ENCODE data around the gene RANBP1.

Gene RANBP1

DNA sequence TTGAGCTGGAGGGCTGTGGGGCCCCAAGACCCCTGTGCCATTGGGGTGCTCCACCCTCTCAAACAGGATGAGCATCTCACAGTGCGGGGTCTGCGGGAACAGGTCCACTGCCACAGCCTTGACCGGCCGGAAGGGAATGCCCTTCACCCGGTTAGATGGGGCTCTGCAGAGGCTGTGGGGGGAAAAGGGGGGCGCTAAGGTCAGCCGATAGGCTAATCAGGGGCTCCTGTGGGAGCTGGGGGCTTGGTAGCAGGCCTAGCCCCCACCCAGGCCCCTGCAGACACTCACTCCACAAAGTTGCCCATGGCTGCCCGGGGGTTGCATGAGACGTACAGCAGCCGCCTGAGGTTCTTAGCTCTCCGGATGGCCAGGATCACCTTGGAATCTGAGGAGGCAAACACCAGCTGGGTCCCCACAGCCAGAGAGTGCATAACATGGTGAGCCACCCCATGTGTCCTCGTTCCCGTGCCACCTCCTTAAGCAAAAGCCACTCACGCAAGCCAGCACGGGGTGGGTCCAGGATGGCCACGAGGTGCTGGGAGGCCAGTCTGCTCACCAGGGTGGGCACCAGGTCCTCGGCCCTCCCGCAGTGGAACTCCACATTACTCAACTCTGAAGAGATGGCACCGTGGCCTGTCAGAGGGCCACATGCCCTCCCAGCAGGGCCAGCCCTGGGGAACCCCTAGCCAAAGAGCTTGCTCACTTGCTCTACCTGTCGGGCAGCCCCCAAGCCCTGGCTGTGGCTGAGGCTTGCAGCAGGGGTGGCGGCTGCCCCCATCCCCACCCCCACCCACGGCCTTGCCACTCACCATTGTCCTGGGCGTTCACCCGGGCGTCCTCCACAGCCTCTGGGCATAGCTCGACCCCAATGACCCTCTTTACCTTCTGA lies 3.0 kb upstream of the RANBP1 start:
- TF ChIP-seq, protein P1, sequence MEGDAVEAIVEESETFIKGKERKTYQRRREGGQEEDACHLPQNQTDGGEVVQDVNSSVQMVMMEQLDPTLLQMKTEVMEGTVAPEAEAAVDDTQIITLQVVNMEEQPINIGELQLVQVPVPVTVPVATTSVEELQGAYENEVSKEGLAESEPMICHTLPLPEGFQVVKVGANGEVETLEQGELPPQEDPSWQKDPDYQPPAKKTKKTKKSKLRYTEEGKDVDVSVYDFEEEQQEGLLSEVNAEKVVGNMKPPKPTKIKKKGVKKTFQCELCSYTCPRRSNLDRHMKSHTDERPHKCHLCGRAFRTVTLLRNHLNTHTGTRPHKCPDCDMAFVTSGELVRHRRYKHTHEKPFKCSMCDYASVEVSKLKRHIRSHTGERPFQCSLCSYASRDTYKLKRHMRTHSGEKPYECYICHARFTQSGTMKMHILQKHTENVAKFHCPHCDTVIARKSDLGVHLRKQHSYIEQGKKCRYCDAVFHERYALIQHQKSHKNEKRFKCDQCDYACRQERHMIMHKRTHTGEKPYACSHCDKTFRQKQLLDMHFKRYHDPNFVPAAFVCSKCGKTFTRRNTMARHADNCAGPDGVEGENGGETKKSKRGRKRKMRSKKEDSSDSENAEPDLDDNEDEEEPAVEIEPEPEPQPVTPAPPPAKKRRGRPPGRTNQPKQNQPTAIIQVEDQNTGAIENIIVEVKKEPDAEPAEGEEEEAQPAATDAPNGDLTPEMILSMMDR (conservative IDR thresholded peaks at IDR 0.05; ENCODE audit: low read depth), result no peak
- DNase-seq (ENCODE audit: low spot score), result no peak
- ChIA-PET CTCF (no interaction called here), POLR2A (ENCODE audit: low non-redundant PET) (no interaction called here)
- peak overlapping the region; percentile 87 for H3K27ac ChIP-seq

DNA sequence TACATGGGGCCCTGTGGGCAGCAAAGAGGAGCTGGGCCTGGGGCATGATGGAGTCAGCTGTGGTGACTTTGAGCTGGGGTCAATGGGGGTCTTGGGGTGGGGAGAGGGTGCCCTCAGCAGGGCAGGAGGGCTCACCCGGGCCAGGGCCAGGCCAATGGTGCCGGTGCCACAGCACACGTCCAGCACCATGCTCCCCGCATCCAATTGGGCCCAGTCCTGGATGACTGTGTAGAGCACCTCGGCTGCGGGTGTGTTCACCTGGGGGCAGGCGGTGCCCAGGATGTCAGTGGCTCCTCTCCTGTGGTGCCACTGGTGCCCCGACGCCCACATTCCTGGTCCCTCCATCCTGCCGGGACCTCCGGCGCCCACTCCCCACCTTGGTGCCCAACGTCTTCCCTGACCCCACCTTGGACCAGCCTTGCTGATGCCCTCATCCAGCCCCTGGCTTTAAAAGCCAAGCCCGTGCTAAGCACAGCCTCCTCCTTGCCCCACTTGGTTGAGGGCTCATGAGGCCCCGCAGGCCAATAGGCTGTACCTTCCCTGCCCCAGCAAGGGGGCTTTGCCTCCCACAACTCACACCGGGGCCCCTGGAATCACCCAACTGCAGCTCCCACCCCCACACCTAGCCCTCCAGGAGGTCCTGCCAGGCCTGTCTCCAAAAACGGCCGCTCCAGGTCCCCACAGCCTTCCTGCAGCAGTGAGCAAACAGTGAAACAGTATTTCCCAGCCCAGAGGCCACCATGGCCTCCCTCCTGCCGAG lies 2.2 kb upstream of the RANBP1 start:
- H3K27ac ChIP-seq, result peak overlapping the region; percentile 87
- POLR2A ChIA-PET (ENCODE audit: low non-redundant PET), result no interaction called here
- CTCF ChIA-PET, result no interaction called here
- TF ChIP-seq, protein P1 (conservative IDR thresholded peaks at IDR 0.05; ENCODE audit: low read depth), result no peak
- no peak for DNase-seq (ENCODE audit: low spot score)

DNA sequence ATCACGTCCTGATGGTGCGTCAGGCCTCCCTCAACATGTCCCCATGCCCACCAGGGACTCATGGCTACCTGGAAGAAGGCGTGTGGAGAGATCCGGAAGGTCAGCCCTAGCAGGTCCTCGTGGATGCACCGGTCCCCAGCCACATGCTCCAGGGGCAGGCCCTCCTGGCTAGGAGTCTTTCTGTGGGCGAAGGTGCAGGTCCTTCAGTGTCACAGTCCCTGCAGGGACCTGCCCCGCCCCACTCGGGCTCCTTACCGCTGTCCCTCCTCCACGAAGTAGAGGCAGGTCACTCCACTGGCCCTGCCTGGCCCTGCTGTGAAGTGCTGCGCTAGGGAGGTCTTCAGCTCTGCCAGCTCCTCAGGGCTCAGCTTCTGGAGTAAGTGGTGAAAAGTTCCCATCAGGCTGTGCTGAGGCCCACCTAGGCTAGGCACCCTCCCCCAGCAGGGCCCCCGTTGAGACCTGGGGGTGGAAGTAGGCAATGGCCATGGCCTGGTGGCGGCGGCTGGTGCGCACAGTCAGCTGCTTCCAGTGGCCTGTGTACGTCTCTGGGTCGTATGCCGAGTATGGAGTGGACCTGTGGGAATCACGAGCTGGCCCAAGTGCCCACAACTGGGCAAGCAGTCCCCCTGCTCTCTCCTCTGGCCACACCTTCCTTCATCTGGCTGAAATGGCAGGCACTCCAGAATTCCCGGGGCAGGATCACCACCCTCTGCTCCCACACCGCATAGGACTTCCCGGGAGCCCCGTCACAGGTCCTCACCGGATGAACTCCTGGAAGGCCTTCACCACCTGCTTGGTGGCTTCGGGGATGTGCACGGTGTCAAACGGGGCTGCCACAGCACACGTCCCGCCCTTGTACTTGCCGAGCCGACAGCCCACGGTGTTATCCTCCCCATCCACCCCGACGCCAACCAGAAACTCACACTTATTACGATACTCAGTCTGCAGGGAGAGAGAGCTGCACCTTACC lies 1.1 kb upstream of the RANBP1 start:
- ChIA-PET POLR2A (ENCODE audit: low non-redundant PET) (no interaction called here), CTCF (no interaction called here)
- DNase-seq (ENCODE audit: low spot score), result no peak

DNA sequence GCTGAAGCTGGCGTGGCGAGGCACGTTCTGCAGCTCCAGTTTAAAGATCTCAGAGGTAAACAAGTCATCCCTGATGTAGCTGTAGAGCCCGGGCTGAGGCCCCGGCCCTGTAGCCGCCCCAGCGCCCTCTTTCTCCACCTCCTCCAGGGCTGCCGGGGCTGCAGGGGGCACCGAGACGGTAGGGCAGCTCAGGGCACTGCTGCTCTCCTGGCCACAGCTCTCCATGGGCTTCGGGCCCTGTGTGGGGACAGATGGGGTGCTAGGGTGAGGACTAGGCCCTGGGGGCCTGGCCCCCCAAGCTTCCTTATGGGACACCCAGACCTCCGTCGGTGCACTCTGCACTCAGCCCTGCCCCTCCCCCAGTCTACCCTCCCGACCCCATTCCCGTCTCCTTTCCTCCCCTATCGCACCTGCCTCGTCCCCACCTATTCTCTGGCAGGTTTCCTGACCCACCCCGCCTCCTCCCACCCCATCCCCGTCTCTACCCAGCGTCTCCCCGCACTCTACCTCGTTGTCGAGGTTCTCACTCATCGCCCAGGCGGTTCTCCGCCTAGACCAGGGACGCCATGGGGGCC lies 559 bp downstream of the RANBP1 start:
- ChIA-PET POLR2A (ENCODE audit: low non-redundant PET) (no interaction called here), CTCF (no interaction called here)
- TF ChIP-seq, protein P1 (conservative IDR thresholded peaks at IDR 0.05; ENCODE audit: low read depth), result no peak
- no peak for DNase-seq (ENCODE audit: low spot score)
- H3K27ac ChIP-seq, result peak overlapping the region; percentile 87

More for the DNA sequence above, 1.1 kb upstream of the RANBP1 start:
- TF ChIP-seq, protein P1 (conservative IDR thresholded peaks at IDR 0.05; ENCODE audit: low read depth), result no peak
- H3K27ac ChIP-seq, result peak overlapping the region; percentile 87

DNA sequence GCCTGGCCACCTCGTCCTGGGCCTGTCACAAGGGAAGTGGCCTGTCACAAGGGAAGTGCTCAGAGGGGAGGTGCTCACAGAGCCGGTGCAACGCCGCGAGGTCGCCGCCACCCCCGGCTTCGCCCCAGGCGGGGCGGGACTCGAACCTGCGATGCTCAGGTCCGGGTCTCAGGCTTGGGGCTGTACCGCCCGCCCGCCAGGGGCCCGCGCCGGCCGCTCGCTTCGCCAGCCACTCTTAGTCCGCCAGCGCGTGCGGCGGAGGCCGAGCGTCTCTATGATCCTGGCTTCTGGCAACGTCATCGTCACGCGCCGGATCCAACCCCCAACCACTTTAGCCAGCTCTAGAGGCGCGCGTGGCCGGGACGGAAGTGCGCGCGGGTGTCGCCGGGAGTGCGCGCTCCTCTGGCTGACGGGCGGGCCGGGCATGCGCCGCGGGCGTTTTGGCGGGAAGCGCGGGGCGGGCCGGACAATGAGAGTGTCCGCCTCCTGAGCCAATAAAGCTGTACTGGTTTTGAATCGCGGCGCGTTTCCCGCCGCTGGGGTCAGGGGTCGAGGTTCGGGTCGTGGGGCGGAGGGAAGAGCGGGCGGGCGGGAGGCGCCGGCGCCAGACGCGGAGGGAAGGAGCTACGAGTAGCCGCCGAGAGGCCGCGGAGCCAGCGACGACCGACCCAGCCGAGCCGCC lies 1.2 kb downstream of the RANBP1 start, which contains the start of gene TRMT2A:
TRMT2A (minus strand) TSS at position 276 of the 682 bp plus-strand sequence. CDS start 320 bp downstream, outside the sequence.
- ChIA-PET CTCF (no interaction called here), POLR2A (ENCODE audit: low non-redundant PET) (no interaction called here)
- peak; percentile 89 for DNase-seq (ENCODE audit: low spot score)
- TF ChIP-seq, protein P1 (conservative IDR thresholded peaks at IDR 0.05; ENCODE audit: low read depth), result peak; percentile 18; the same call in 1 of the 2 replicates
- H3K27ac ChIP-seq, result peak within 1 kb of the TSS; percentile 87

All from RWPE1 (cell line).